ENCODE data around the gene HOXD3. TPM values are rescaled to one million over a fixed set of nuclear protein-coding genes. Genes with fewer than 3 reads are reported as not detected.

HOXD3 gene
- polyA plus RNA-seq, 6 donors from 2014 or later = not detected

DNA sequence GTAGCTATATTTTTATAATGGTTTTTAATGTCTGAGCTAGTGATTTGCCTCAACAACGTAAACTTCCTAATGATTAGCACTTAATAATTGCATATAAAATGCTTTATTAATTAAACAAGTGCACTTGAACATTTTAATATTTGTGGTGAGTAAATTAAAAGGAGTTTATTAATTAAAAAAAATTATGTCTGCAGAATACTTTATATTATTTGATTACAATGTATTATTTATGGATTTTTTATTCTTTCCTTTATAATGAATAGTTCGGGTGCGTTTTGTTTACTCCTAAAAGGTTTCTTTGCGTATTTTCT, 25.3 kb upstream of the HOXD3 start:
- Mint-ChIP-seq H3K27me3 (peaks cover 76 to 80% (median 77%) of the 10 kb centered on the region in 3 donors), H3K9me3 (peaks cover 0 to 18% (median 12%) of the 10 kb centered on the region in 7 donors), H3K36me3 (peaks cover 4 to 12% of the 10 kb centered on the region in 2 donors), H3K27ac (no peak overlapping the region), H3K4me3 (peak overlapping the region in 6 of 8 donors; percentile 10 to 88 (median 84)), H3K4me1 (peaks cover 38 to 44% (median 40%) of the 10 kb centered on the region in 3 donors)
- ATAC-seq (ENCODE audit: low read depth in 2 of 2) (no peak), DNase-seq (no peak)

DNA sequence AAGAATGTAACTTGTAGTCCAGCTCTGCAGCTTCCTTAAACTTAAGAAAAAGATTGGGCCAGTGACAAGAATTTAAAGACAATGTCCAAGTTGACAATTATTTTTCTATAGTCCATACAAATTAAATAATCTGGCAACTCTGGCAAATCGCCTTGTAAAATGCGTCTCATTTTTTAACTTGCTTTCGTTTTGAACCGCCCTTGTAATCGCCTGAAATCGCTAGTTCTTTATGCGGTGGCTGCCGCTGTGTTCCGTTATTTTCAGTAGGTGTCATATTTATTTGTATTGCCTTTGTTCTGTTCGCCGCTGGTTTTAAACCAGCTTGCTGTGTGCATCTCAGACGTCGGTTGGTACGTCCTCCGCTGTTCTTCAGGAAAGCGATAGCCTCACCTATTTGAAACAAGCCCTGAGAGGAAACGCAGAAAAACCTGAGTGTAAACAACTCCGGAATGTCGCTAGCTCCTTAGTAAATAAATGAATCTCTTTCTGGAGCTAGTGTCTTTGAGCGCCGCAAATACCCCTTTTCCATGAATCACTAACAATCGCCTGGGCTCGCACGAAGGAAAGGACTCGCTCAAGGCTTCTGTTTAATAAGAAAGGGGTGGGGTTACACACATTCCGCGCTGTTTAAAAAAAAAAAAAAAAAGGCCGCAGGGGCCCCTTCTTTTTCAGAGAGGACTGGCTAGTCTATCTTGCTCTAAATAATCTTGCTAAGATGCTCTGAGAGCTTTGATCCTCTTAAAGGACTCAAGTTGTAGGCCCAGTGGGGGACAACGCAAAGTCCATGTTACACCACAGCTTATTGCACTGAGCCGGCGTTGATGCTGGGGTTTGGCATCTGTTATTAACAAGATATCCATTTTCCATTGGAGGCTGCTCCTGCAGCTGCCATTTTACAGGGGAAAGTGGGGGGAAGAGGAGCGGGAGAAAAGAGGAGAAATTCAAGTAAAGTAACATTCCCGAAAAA, 24.6 kb upstream of the HOXD3 start:
- ATAC-seq (ENCODE audit: low read depth in 2 of 2) (no peak), DNase-seq (no peak)
- Mint-ChIP-seq H3K27me3 (peaks cover 76 to 79% (median 77%) of the 10 kb centered on the region in 3 donors), H3K4me3 (peak overlapping the region; percentile 10 to 88 (median 84)), H3K9me3 (peaks cover 0 to 18% (median 12%) of the 10 kb centered on the region in 7 donors), H3K4me1 (peaks cover 37 to 44% (median 43%) of the 10 kb centered on the region in 3 donors), H3K27ac (peak overlapping the region in 2 of 6 donors; percentile 88 to 93), H3K36me3 (peaks cover 4 to 12% of the 10 kb centered on the region in 2 donors)

- H3K27me3 Mint-ChIP-seq = peaks cover 76 to 79% (median 77%) of the 10 kb centered on the region in 3 donors
- H3K4me3 Mint-ChIP-seq = no peak overlapping the region
- H3K9me3 Mint-ChIP-seq = peaks cover 1 to 22% (median 12%) of the 10 kb centered on the region in 7 donors
- H3K4me1 Mint-ChIP-seq = peaks cover 33 to 38% (median 36%) of the 10 kb centered on the region in 3 donors
- peaks cover 4 to 15% of the 10 kb centered on the region in 2 donors for H3K36me3 Mint-ChIP-seq
- H3K27ac Mint-ChIP-seq = no peak overlapping the region
- ATAC-seq (ENCODE audit: low read depth in 2 of 2) (no peak), DNase-seq (no peak)
Observed at GRCh38 chr2:176133389-176133788, 23.7 kb upstream of the HOXD3 start.

DNA sequence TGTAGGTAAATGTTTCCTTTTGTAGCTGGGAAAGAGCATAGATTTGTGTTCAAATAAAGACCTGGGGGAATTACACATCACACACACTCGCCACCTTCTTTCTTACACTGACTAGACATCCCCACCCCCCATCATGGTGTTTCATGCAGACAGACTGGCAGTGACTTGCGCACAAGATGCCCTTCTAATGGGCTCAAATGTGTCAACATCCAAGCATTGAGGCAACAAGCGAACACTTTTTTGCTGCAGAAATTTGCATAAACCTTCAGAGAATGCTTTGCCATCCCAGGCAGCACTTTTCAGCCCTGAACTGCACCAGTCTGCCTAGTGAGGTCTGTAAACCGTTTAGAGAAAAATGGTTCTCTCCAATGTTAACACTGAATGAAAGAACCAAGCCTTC, 23.1 kb upstream of the HOXD3 start:
- Mint-ChIP-seq H3K9me3 (peaks cover 4 to 29% (median 12%) of the 10 kb centered on the region in 7 donors), H3K4me1 (peaks cover 29 to 35% (median 30%) of the 10 kb centered on the region in 3 donors), H3K27ac (no peak overlapping the region), H3K4me3 (peak overlapping the region in 2 of 8 donors; percentile 1 to 33), H3K27me3 (peaks cover 77 to 79% (median 78%) of the 10 kb centered on the region in 3 donors), H3K36me3 (peaks cover 4 to 21% of the 10 kb centered on the region in 2 donors)
- ATAC-seq (ENCODE audit: low read depth in 2 of 2) = no peak
- DNase-seq = no peak

DNA sequence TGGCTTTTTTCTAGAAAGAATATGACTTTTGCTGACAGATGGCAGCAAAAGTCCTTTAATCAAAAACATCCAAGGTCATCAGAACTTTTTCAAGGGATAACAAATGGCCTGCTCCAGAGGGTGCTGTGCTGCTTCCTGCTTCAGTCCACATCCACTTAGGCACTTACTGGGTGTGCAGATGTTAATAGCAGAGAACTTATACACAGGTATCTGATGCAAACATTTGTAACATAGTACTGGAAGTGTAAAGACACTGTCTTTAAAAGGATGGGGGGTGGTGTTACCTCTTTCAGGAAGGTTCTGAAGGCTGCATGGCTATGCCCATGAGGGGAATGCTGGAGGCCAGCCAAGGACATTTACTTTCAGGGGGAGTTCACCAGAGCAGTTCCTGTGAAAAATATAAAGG, 22.1 kb upstream of the HOXD3 start:
- H3K27me3 Mint-ChIP-seq = peaks cover 83 to 86% (median 83%) of the 10 kb centered on the region in 3 donors
- ATAC-seq (ENCODE audit: low read depth in 2 of 2) = no peak
- peaks cover 4 to 39% (median 16%) of the 10 kb centered on the region in 7 donors for H3K9me3 Mint-ChIP-seq
- H3K4me1 Mint-ChIP-seq = peaks cover 27 to 38% (median 30%) of the 10 kb centered on the region in 3 donors
- H3K36me3 Mint-ChIP-seq = peaks cover 4 to 26% of the 10 kb centered on the region in 2 donors
- H3K27ac Mint-ChIP-seq = no peak overlapping the region
- H3K4me3 Mint-ChIP-seq = peak overlapping the region in 3 of 8 donors; percentile 52 to 78 (median 77)
- DNase-seq = no peak

GRCh38 chr2:176136374-176137251, 20.5 kb upstream of the HOXD3 start:
- Mint-ChIP-seq H3K9me3 (peaks cover 4 to 41% (median 19%) of the 10 kb centered on the region in 7 donors), H3K4me3 (peak overlapping the region in 6 of 8 donors; percentile 41 to 78 (median 50)), H3K4me1 (peaks cover 27 to 39% (median 31%) of the 10 kb centered on the region in 3 donors), H3K27me3 (peaks cover 81 to 84% (median 81%) of the 10 kb centered on the region in 3 donors), H3K27ac (peak overlapping the region in 1 of 6 donors; percentile 89), H3K36me3 (peaks cover 4 to 33% of the 10 kb centered on the region in 2 donors)
- DNase-seq (no peak), ATAC-seq (ENCODE audit: low read depth in 2 of 2) (no peak)

DNA sequence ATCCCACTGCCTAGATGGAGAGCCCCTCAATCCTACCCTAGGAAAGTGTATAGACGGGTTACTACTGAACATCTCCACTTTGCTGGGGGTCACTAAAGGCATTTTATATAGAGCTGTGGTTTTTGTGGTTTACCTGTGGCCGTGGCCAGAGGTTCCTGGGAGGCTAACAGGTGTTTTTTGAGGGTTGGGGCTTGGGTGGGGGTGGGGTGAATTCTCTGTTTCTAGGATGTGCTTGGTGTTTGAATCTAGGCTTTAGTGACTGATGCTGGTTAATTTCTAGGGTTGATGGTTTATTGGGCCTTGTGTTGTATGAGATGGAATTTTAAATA, 19.9 kb upstream of the HOXD3 start:
- peaks cover 3 to 35% of the 10 kb centered on the region in 2 donors for H3K36me3 Mint-ChIP-seq
- H3K9me3 Mint-ChIP-seq = peaks cover 4 to 40% (median 19%) of the 10 kb centered on the region in 7 donors
- H3K4me1 Mint-ChIP-seq = peaks cover 25 to 36% (median 29%) of the 10 kb centered on the region in 3 donors
- H3K27ac Mint-ChIP-seq = no peak overlapping the region
- no peak for ATAC-seq (ENCODE audit: low read depth in 2 of 2)
- H3K27me3 Mint-ChIP-seq = peaks cover 83 to 85% (median 84%) of the 10 kb centered on the region in 3 donors
- no peak for DNase-seq
- H3K4me3 Mint-ChIP-seq = peak overlapping the region in 3 of 8 donors; percentile 21 to 47 (median 25)

DNA sequence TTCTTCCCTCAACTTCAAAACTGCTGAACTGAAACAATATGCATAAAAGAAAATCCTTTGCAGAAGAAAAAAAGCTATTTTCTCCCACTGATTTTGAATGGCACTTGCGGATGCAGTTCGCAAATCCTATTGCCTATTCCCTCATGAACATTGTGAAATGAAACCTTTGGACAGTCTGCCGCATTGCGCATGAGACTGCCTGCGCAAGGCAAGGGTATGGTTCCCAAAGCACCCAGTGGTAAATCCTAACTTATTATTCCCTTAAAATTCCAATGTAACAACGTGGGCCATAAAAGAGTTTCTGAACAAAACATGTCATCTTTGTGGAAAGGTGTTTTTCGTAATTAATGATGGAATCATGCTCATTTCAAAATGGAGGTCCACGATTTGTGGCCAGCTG, 19.2 kb upstream of the HOXD3 start:
- Mint-ChIP-seq H3K4me1 (peaks cover 19 to 30% (median 26%) of the 10 kb centered on the region in 3 donors), H3K27me3 (peaks cover 80 to 84% (median 82%) of the 10 kb centered on the region in 3 donors), H3K27ac (peak overlapping the region in 2 of 6 donors; percentile 62 to 66), H3K36me3 (peaks cover 0 to 35% of the 10 kb centered on the region in 2 donors), H3K9me3 (peaks cover 4 to 36% (median 17%) of the 10 kb centered on the region in 7 donors), H3K4me3 (peak overlapping the region in 1 of 8 donors; percentile 25)
- no peak for DNase-seq
- ATAC-seq (ENCODE audit: low read depth in 2 of 2) = no peak

DNA sequence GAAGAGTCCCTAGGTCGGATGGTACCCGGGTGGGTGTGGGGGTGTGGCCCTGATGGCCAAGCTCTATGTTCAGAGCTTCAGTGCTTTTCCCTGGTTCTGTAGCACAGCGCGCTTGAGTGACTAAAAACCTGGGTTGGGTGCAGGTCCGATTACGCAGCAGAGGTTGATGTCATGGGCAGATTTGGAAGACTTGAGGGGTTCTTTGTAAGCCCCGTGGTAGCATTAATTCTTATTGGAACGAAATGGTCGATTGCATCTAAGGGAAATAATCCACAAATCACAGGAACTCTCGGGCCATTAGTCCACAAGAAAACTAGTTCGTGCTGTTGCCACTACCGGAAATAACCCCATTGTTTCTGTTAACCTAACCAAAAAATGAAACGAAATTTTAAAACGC, 18.6 kb upstream of the HOXD3 start:
- Mint-ChIP-seq H3K9me3 (peaks cover 4 to 36% (median 15%) of the 10 kb centered on the region in 7 donors), H3K36me3 (peaks cover 0 to 35% of the 10 kb centered on the region in 2 donors), H3K4me1 (peaks cover 16 to 28% (median 26%) of the 10 kb centered on the region in 3 donors), H3K27me3 (peaks cover 80 to 86% (median 84%) of the 10 kb centered on the region in 3 donors), H3K4me3 (peak overlapping the region in 6 of 8 donors; percentile 23 to 48 (median 30)), H3K27ac (peak overlapping the region in 3 of 6 donors; percentile 49 to 95 (median 62))
- DNase-seq = no peak
- ATAC-seq (ENCODE audit: low read depth in 2 of 2) = no peak

DNA sequence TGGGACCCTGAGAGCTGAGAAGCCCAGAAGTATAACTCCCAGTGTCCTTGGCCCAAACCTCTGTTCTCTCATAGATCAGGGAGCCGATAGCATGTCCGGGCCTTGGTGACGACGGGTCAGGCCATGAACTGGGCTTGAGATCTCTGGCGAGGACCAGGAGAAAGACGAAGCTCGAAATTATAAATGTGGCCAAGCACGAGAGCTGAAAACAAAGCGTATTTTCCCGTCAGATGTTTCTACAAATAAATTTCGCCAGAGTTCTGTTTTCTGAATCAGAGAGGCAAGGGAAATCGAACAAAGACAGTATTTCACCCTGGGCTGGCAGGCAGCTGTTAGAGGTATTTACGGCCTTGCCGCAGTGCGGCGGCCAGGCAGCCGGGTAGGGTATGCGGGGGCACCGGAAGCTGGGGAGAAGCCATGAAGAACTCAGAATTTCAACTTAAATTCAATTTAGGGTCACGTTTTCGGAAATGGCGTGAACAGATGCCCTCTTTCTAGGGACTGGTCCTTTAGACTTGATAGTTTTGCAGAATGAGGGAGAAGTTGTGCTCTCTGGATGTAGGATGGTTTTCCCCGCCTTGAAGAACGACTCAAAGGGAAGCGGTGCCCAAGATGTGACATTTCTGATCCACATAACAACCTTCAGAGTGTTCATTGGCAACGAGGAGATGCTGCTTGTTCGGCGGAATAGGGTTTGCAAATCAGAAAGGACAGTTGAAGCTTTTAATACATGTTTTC, 18.0 kb upstream of the HOXD3 start:
- H3K9me3 Mint-ChIP-seq = peaks cover 4 to 32% (median 16%) of the 10 kb centered on the region in 7 donors

GRCh38 chr2:176139661-176140512, 17.2 kb upstream of the HOXD3 start:
- DNase-seq (no peak), ATAC-seq (ENCODE audit: low read depth in 2 of 2) (no peak)
- H3K4me1 Mint-ChIP-seq = peaks cover 16 to 28% (median 26%) of the 10 kb centered on the region in 3 donors
- H3K4me3 Mint-ChIP-seq = peak overlapping the region in 3 of 8 donors; percentile 16 to 70 (median 47)
- H3K9me3 Mint-ChIP-seq = peaks cover 4 to 37% (median 16%) of the 10 kb centered on the region in 7 donors
- H3K27me3 Mint-ChIP-seq = peaks cover 77 to 88% (median 86%) of the 10 kb centered on the region in 3 donors
- H3K36me3 Mint-ChIP-seq = peaks cover 0 to 35% of the 10 kb centered on the region in 2 donors
- peak overlapping the region in 1 of 6 donors; percentile 95 for H3K27ac Mint-ChIP-seq

More for the DNA sequence above, 18.0 kb upstream of the HOXD3 start:
- Mint-ChIP-seq H3K4me3 (peak overlapping the region in 5 of 8 donors; percentile 23 to 57 (median 42)), H3K36me3 (peaks cover 0 to 35% of the 10 kb centered on the region in 2 donors), H3K4me1 (peaks cover 16 to 28% (median 26%) of the 10 kb centered on the region in 3 donors), H3K27ac (peak overlapping the region in 3 of 6 donors; percentile 44 to 95 (median 62)), H3K27me3 (peaks cover 79 to 86% (median 84%) of the 10 kb centered on the region in 3 donors)
- ATAC-seq (ENCODE audit: low read depth in 2 of 2) (no peak), DNase-seq (no peak)
